LNCaP clone FGC (cell line): ENCODE measurements around the gene WIPF1.

Source experiments
- DNase-seq: peaks from one replicate; pipeline ENCODE4 v3.0.0-alpha.2; 2011; ENCODE audit warnings: low read depth
- H3K4me3 ChIP-seq: 2 replicates; pipeline ENCODE4 v1.5.1; 2011; ENCODE audit warnings: mild to moderate bottlenecking, low read depth, low read length, control low read depth
- CTCF ChIP-seq: IDR thresholded peaks from 2 replicates; pipeline ENCODE4 v1.5.1; 2012; ENCODE audit warnings: mild to moderate bottlenecking; ENCODE audit not compliant: control insufficient read depth, insufficient read depth; ENCODE audit errors: extremely low read depth

Gene WIPF1

GRCh38 chr2:174630107-174630506, 32.5 kb upstream of the WIPF1 start:
- no peak overlapping the region for H3K4me3 ChIP-seq

GRCh38 chr2:174629506-174629905, 31.9 kb upstream of the WIPF1 start:
- no peak for DNase-seq
- TF ChIP-seq CTCF = no peak
- H3K4me3 ChIP-seq = no peak overlapping the region

More at GRCh38 chr2:174630107-174630506, 32.5 kb upstream of the WIPF1 start:
- DNase-seq = no peak
- no peak for TF ChIP-seq CTCF

- TF ChIP-seq CTCF = no peak
- no peak overlapping the region for H3K4me3 ChIP-seq
- no peak for DNase-seq
These were observed 31.0 kb upstream of the WIPF1 start for GRCh38 chr2:174628528-174629169.

- no peak for DNase-seq
- TF ChIP-seq CTCF = no peak
These were observed 29.6 kb upstream of the WIPF1 start for GRCh38 chr2:174627216-174627615.

GRCh38 chr2:174624895-174625430, 27.4 kb upstream of the WIPF1 start:
- no peak for TF ChIP-seq CTCF
- H3K4me3 ChIP-seq = no peak overlapping the region
- DNase-seq = no peak

More at GRCh38 chr2:174627216-174627615, 29.6 kb upstream of the WIPF1 start:
- no peak overlapping the region for H3K4me3 ChIP-seq

GRCh38 chr2:174623690-174624089, 26.1 kb upstream of the WIPF1 start:
- DNase-seq = no peak
- no peak for TF ChIP-seq CTCF
- H3K4me3 ChIP-seq = no peak overlapping the region

GRCh38 chr2:174623106-174623637, 25.6 kb upstream of the WIPF1 start:
- H3K4me3 ChIP-seq = no peak overlapping the region
- no peak for DNase-seq
- TF ChIP-seq CTCF = no peak
